SK-N-MC (cell line): ENCODE measurements around the gene RER1.

Source experiments
- EZH2 ChIP-seq: fragments of 200-600 bp; sonication (generic); IDR thresholded peaks from one replicate; pipeline ENCODE4 v1.6.1; 2017; ENCODE audit warnings: antibody characterized with exemption
- POLR2AphosphoS5 ChIP-seq: IDR thresholded peaks from 2 replicates; pipeline ENCODE4 v1.6.1; 2012; ENCODE audit warnings: mild to moderate bottlenecking, low read depth, low read length, borderline replicate concordance

GRCh38 chr1:2392686-2393085 is 1.0 kb downstream of the RER1 start:
- no peak for TF ChIP-seq EZH2
- no peak for TF ChIP-seq POLR2AphosphoS5
